HK-2 (cell line): ENCODE data around the gene DNAH14.
"Not testable (repeated sequence)": the region's sequence is repeated elsewhere in the genome, so short reads cannot be mapped to it uniquely, and the experiment has no call there.

Experiments used
- DNase-seq: peaks from one replicate; pipeline ENCODE4 v3.0.0-alpha.2; 2018; ENCODE audit not compliant: unreplicated experiment

Gene DNAH14

GRCh38 chr1:224921354-224921753 is 8.1 kb upstream of the DNAH14 start:
- no peak for DNase-seq

- peak; percentile 19 for DNase-seq
Observed at GRCh38 chr1:224922404-224923164, 6.9 kb upstream of the DNAH14 start.

- DNase-seq: no peak
Observed at GRCh38 chr1:224923726-224924125, 5.7 kb upstream of the DNAH14 start.

- DNase-seq: not testable (repeated sequence)
Observed at GRCh38 chr1:224927631-224928030, 1.8 kb upstream of the DNAH14 start.

GRCh38 chr1:224928906-224929305 is 569 bp upstream of the DNAH14 start:
- DNase-seq: no peak

- DNase-seq: no peak
Observed at GRCh38 chr1:224931605-224932004, 2.1 kb downstream of the DNAH14 start.

GRCh38 chr1:224932607-224933249 is 3.3 kb downstream of the DNAH14 start:
- DNase-seq: no peak

- no peak for DNase-seq
Observed at GRCh38 chr1:224933584-224933983, 4.1 kb downstream of the DNAH14 start.

GRCh38 chr1:224938652-224939051 is 9.2 kb downstream of the DNAH14 start:
- no peak for DNase-seq

GRCh38 chr1:224939844-224940425 is 10.5 kb downstream of the DNAH14 start:
- no peak for DNase-seq

GRCh38 chr1:224940735-224941134 is 11.3 kb downstream of the DNAH14 start:
- DNase-seq: not testable (repeated sequence)

- DNase-seq: not testable (repeated sequence)
Observed at GRCh38 chr1:224945651-224946348, 16.3 kb downstream of the DNAH14 start.

GRCh38 chr1:224946349-224946691 is 16.8 kb downstream of the DNAH14 start:
- DNase-seq: not testable (repeated sequence)

GRCh38 chr1:224957696-224958095 is 28.2 kb downstream of the DNAH14 start:
- no peak for DNase-seq

GRCh38 chr1:224958490-224958889 is 29.0 kb downstream of the DNAH14 start:
- DNase-seq: no peak

GRCh38 chr1:224959115-224959514 is 29.6 kb downstream of the DNAH14 start:
- no peak for DNase-seq

GRCh38 chr1:224959656-224960055 is 30.2 kb downstream of the DNAH14 start:
- no peak for DNase-seq

GRCh38 chr1:224980181-224980580 is 50.7 kb downstream of the DNAH14 start:
- no peak for DNase-seq

GRCh38 chr1:224981922-224982354 is 52.5 kb downstream of the DNAH14 start:
- DNase-seq: not testable (repeated sequence)

- no peak for DNase-seq
Observed at GRCh38 chr1:224988042-224988441, 58.6 kb downstream of the DNAH14 start.

GRCh38 chr1:224989615-224990014 is 60.1 kb downstream of the DNAH14 start:
- no peak for DNase-seq

GRCh38 chr1:224991550-224991949 is 62.1 kb downstream of the DNAH14 start:
- not testable (repeated sequence) for DNase-seq
